ENCODE results near the gene ACSL5.

ACSL5 gene

GRCh38 chr10:112373912-112374338 is at the start of gene ACSL5:
ACSL5 (plus strand) TSS chr10:112374116; CDS start chr10:112394947, 20,831 bp downstream.
- no peak for DNase-seq (ENCODE audit: low spot score)
- no peaks in the 10 kb centered on the region for H3K36me3 ChIP-seq (ENCODE audit: low read depth)
- TF ChIP-seq CTCF (IDR thresholded peaks at IDR 0.05; ENCODE audit: poor library complexity, severe bottlenecking): no peak
- H3K27ac ChIP-seq (ENCODE audit: poor library complexity, severe bottlenecking): no peak within 1 kb of the TSS
- no peak for ATAC-seq (ENCODE audit: low read depth)
- no peaks in the 10 kb centered on the region for H3K9me3 ChIP-seq (ENCODE audit: severe bottlenecking)
- peaks cover 7% of the 10 kb centered on the region for H3K4me1 ChIP-seq (ENCODE audit: insufficient read depth, poor library complexity, severe bottlenecking)
- no peak within 1 kb of the TSS for H3K4me3 ChIP-seq (ENCODE audit: severe bottlenecking)
- H3K27me3 ChIP-seq (ENCODE audit: insufficient read depth, poor library complexity, severe bottlenecking): no peaks in the 10 kb centered on the region

- DNase-seq (ENCODE audit: low spot score) (no peak), ATAC-seq (ENCODE audit: low read depth) (no peak)
- no peak for TF ChIP-seq CTCF (IDR thresholded peaks at IDR 0.05; ENCODE audit: poor library complexity, severe bottlenecking)
- Histone ChIP-seq H3K9me3 (ENCODE audit: severe bottlenecking) (no peaks in the 10 kb centered on the region), H3K36me3 (ENCODE audit: low read depth) (no peaks in the 10 kb centered on the region), H3K27me3 (ENCODE audit: insufficient read depth, poor library complexity, severe bottlenecking) (no peaks in the 10 kb centered on the region), H3K4me3 (ENCODE audit: severe bottlenecking) (no peak overlapping the region), H3K27ac (ENCODE audit: poor library complexity, severe bottlenecking) (no peak overlapping the region), H3K4me1 (ENCODE audit: insufficient read depth, poor library complexity, severe bottlenecking) (no peaks in the 10 kb centered on the region)
Observed at GRCh38 chr10:112327678-112328077, 46.2 kb upstream of the ACSL5 start.

- no peak for DNase-seq (ENCODE audit: low spot score)
- ATAC-seq (ENCODE audit: low read depth): no peak
Observed at GRCh38 chr10:112330162-112330561, 43.8 kb upstream of the ACSL5 start.

GRCh38 chr10:112330607-112331160 is 43.2 kb upstream of the ACSL5 start:
- H3K36me3 ChIP-seq (ENCODE audit: low read depth): no peaks in the 10 kb centered on the region
- H3K27ac ChIP-seq (ENCODE audit: poor library complexity, severe bottlenecking): no peak overlapping the region
- no peak for DNase-seq (ENCODE audit: low spot score)
- ATAC-seq (ENCODE audit: low read depth): no peak
- no peaks in the 10 kb centered on the region for H3K4me1 ChIP-seq (ENCODE audit: insufficient read depth, poor library complexity, severe bottlenecking)
- no peaks in the 10 kb centered on the region for H3K27me3 ChIP-seq (ENCODE audit: insufficient read depth, poor library complexity, severe bottlenecking)
- H3K4me3 ChIP-seq (ENCODE audit: severe bottlenecking): no peak overlapping the region
- H3K9me3 ChIP-seq (ENCODE audit: severe bottlenecking): no peaks in the 10 kb centered on the region
- no peak for TF ChIP-seq CTCF (IDR thresholded peaks at IDR 0.05; ENCODE audit: poor library complexity, severe bottlenecking)

More at GRCh38 chr10:112330162-112330561, 43.8 kb upstream of the ACSL5 start:
- no peak overlapping the region for H3K27ac ChIP-seq (ENCODE audit: poor library complexity, severe bottlenecking)
- no peak for TF ChIP-seq CTCF (IDR thresholded peaks at IDR 0.05; ENCODE audit: poor library complexity, severe bottlenecking)
- no peaks in the 10 kb centered on the region for H3K36me3 ChIP-seq (ENCODE audit: low read depth)
- no peak overlapping the region for H3K4me3 ChIP-seq (ENCODE audit: severe bottlenecking)
- H3K4me1 ChIP-seq (ENCODE audit: insufficient read depth, poor library complexity, severe bottlenecking): no peaks in the 10 kb centered on the region
- H3K27me3 ChIP-seq (ENCODE audit: insufficient read depth, poor library complexity, severe bottlenecking): no peaks in the 10 kb centered on the region
- no peaks in the 10 kb centered on the region for H3K9me3 ChIP-seq (ENCODE audit: severe bottlenecking)

GRCh38 chr10:112332022-112332421 is 41.9 kb upstream of the ACSL5 start:
- DNase-seq (ENCODE audit: low spot score) (no peak), ATAC-seq (ENCODE audit: low read depth) (no peak)
- H3K4me3 ChIP-seq (ENCODE audit: severe bottlenecking): no peak overlapping the region
- H3K27ac ChIP-seq (ENCODE audit: poor library complexity, severe bottlenecking): no peak overlapping the region
- H3K9me3 ChIP-seq (ENCODE audit: severe bottlenecking): no peaks in the 10 kb centered on the region
- no peaks in the 10 kb centered on the region for H3K36me3 ChIP-seq (ENCODE audit: low read depth)
- TF ChIP-seq CTCF (IDR thresholded peaks at IDR 0.05; ENCODE audit: poor library complexity, severe bottlenecking): no peak
- H3K4me1 ChIP-seq (ENCODE audit: insufficient read depth, poor library complexity, severe bottlenecking): no peaks in the 10 kb centered on the region
- H3K27me3 ChIP-seq (ENCODE audit: insufficient read depth, poor library complexity, severe bottlenecking): no peaks in the 10 kb centered on the region
